Measurements from ENCODE around the gene SERPINE2.

The SERPINE2 gene

GRCh38 chr2:224038830-224039079 is 331 bp downstream of the SERPINE2 start:
- CTCF ChIA-PET, result interaction anchor here (0.5 to 1.6 kb wide), 5 partner anchors 45 to 252 kb away, joined by 3 to 14 read pairs (median 5); no protein-coding TSS in a partner anchor
- POLR2A ChIA-PET (ENCODE audit: low non-redundant PET), result no interaction called here
- DNase-seq (ENCODE audit: low spot score), result no peak
- no peak for TF ChIP-seq CTCF (conservative IDR thresholded peaks at IDR 0.05; ENCODE audit: low read depth)
- H3K27ac ChIP-seq, result peak overlapping the region; percentile 79

DNA sequence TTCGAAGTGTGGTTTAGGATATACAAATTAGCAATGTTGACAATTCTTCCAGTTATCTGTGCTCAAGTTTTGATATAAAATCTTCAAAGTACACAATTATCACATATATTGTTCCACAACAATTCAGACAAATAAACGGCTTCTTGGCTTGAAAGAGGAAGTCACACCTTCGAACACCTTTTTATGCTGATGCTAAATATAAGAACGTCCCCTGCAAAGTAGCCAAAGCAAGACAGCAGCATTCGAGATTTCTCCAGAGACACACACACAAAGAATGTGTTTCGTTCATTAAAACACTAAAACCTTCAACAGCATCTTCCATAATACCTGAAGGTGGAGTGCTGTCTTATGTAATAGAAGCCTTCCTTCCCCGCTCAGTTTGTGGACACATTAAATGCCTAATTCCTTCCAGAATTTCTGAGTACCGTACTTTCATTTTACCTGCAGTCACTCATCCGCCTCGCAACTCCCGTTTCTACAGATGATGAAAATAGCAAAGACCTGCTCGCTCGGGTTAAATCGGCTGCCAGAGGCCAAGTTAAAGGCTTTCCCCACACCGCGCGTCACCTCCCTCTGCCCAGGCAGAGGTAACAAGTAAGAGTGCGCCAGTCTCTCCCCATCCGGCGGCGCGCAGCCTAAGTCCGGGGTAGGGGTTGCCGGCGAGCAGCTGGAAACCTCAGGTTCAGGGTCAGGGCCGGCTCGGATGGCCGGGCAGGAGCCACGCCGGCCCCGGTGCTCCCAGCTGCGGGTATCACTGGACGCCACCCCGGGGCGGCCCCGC is 847 bp downstream of the SERPINE2 start:
- ChIA-PET POLR2A (ENCODE audit: low non-redundant PET) (no interaction called here), CTCF (interaction anchor here (0.5 to 1.6 kb wide), 4 partner anchors 44 to 246 kb away, joined by 3 to 14 read pairs (median 6); no protein-coding TSS in a partner anchor)
- DNase-seq (ENCODE audit: low spot score), result peak; percentile 68
- no peak for TF ChIP-seq CTCF (conservative IDR thresholded peaks at IDR 0.05; ENCODE audit: low read depth)
- peak overlapping the region; percentile 79 for H3K27ac ChIP-seq

- ChIA-PET POLR2A (ENCODE audit: low non-redundant PET) (no interaction called here), CTCF (interaction anchor here (0.6 to 1.1 kb wide), 3 partner anchors 66 to 272 kb away, joined by 3 to 6 read pairs (median 3); no protein-coding TSS in a partner anchor)
- no peak for DNase-seq (ENCODE audit: low spot score)
- TF ChIP-seq CTCF (conservative IDR thresholded peaks at IDR 0.05; ENCODE audit: low read depth), result no peak
- H3K27ac ChIP-seq, result no peak overlapping the region
Observed at GRCh38 chr2:224036731-224037361, 2.2 kb downstream of the SERPINE2 start.

- no peak for DNase-seq (ENCODE audit: low spot score)
- POLR2A ChIA-PET (ENCODE audit: low non-redundant PET), result no interaction called here
- CTCF ChIA-PET, result interaction anchor here (0.6 to 1.1 kb wide), 3 partner anchors 58 to 251 kb away, joined by 3 to 4 read pairs (median 3); no protein-coding TSS in a partner anchor
- peak overlapping the region; percentile 41 for H3K27ac ChIP-seq
- no peak for TF ChIP-seq CTCF (conservative IDR thresholded peaks at IDR 0.05; ENCODE audit: low read depth)
Observed at GRCh38 chr2:224034017-224034416, 5.1 kb downstream of the SERPINE2 start.

DNA sequence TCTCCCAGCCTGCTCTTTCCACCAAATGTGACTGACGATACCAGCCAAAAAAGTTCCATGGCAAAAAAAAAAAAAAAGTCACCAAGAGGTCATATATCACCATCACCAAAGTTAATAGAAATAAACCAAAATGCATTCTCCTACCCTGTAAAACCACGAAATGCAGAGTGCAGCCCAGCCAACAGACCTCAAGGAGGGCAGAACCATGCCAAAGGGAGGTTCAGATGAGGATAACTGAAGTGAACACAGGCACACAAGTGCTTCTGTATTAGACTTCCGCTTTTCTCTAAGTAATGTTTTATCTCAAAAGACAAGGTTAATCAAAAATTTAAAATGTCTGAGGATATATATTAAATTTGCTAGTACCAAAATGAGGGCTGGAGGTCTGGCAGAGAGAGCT is 5.5 kb downstream of the SERPINE2 start:
- H3K27ac ChIP-seq, result no peak overlapping the region
- no peak for DNase-seq (ENCODE audit: low spot score)
- ChIA-PET CTCF (interaction anchor here (0.6 to 1.1 kb wide), 3 partner anchors 57 to 251 kb away, joined by 3 to 4 read pairs (median 3); no protein-coding TSS in a partner anchor), POLR2A (ENCODE audit: low non-redundant PET) (no interaction called here)
- no peak for TF ChIP-seq CTCF (conservative IDR thresholded peaks at IDR 0.05; ENCODE audit: low read depth)

- ChIA-PET POLR2A (ENCODE audit: low non-redundant PET) (no interaction called here), CTCF (no interaction called here)
- TF ChIP-seq CTCF (conservative IDR thresholded peaks at IDR 0.05; ENCODE audit: low read depth), result no peak
- no peak for DNase-seq (ENCODE audit: low spot score)
- H3K27ac ChIP-seq, result no peak overlapping the region
Observed at GRCh38 chr2:224032283-224032682, 6.8 kb downstream of the SERPINE2 start.

All from RWPE1 (cell line).